HepG2 (cell line): ENCODE results near the gene RAC3. TPM values are rescaled to one million over a fixed set of nuclear protein-coding genes. Genes with fewer than 3 reads are reported as not detected.

Experiments
- ARID4A ChIP-seq: sonication (generic); formaldehyde crosslinking; IDR thresholded peaks from 2 replicates; pipeline ENCODE4 v1.5.0; 2020; ENCODE audit warnings: mild to moderate bottlenecking, missing genetic modification reagents, borderline replicate concordance
- CHCHD3 ChIP-seq: sonication (generic); formaldehyde crosslinking; IDR thresholded peaks from 2 replicates; pipeline ENCODE4 v1.8.0; 2022; ENCODE audit warnings: mild to moderate bottlenecking, missing genetic modification reagents, moderate library complexity
- HDAC1 ChIP-seq: sonication (generic); formaldehyde crosslinking; IDR thresholded peaks from 2 replicates; pipeline ENCODE4 v1.5.1; 2020; ENCODE audit warnings: mild to moderate bottlenecking, missing genetic modification reagents
- IRX3 ChIP-seq: sonication (generic); formaldehyde crosslinking; IDR thresholded peaks from 2 replicates; pipeline ENCODE4 v1.8.1; 2023; ENCODE audit warnings: mild to moderate bottlenecking, low read depth, missing genetic modification reagents, borderline replicate concordance
- KDM1A ChIP-seq: IDR thresholded peaks from 2 replicates; pipeline ENCODE4 v1.6.1; 2016; ENCODE audit warnings: missing compliant biosample characterization
- MBD4 ChIP-seq: IDR thresholded peaks from 2 replicates; pipeline ENCODE4 v1.6.1; 2012; ENCODE audit warnings: low read length, inconsistent platforms, borderline replicate concordance
- NFKBIZ ChIP-seq: IDR thresholded peaks from 2 replicates; pipeline ENCODE4 v1.6.1; 2018; ENCODE audit warnings: missing genetic modification reagents, missing compliant biosample characterization
- PRPF4 ChIP-seq: fragments of 200-400 bp; formaldehyde crosslinking; IDR thresholded peaks from 2 replicates; pipeline ENCODE4 v1.6.1; 2016; ENCODE audit warnings: low read length, low read depth; ENCODE audit not compliant: poor library complexity, severe bottlenecking
- RBFOX2 ChIP-seq: fragments of 200-400 bp; formaldehyde crosslinking; IDR thresholded peaks from 2 replicates; pipeline ENCODE4 v1.6.1; 2017; ENCODE audit warnings: low read depth, mild to moderate bottlenecking, low read length
- RFX1 ChIP-seq: fragments of 450-650 bp; IDR thresholded peaks from 2 replicates; pipeline ENCODE4 v1.6.1; 2017
- THAP9 ChIP-seq: sonication (generic); formaldehyde crosslinking; IDR thresholded peaks from 2 replicates; pipeline ENCODE4; 2020; ENCODE audit warnings: missing genetic modification reagents, mild to moderate bottlenecking, borderline replicate concordance
- ZNF430 ChIP-seq: sonication (generic); formaldehyde crosslinking; IDR thresholded peaks from 2 replicates; pipeline ENCODE4 v1.9.0; 2021; ENCODE audit warnings: mild to moderate bottlenecking, missing genetic modification reagents
- ZNF704 ChIP-seq: sonication (generic); formaldehyde crosslinking; IDR thresholded peaks from 2 replicates; pipeline ENCODE4 v1.8.1; 2023; ENCODE audit warnings: mild to moderate bottlenecking, inconsistent platforms, moderate library complexity, missing genetic modification reagents, borderline replicate concordance
- ZNF740 ChIP-seq: sonication (generic); formaldehyde crosslinking; IDR thresholded peaks from 2 replicates; pipeline ENCODE4 v1.4.0; 2020; ENCODE audit warnings: missing genetic modification reagents
- ZNF772 ChIP-seq: sonication (generic); formaldehyde crosslinking; IDR thresholded peaks from 2 replicates; pipeline ENCODE4 v1.5.0; 2020; ENCODE audit warnings: mild to moderate bottlenecking, missing genetic modification reagents
- ZNF792 ChIP-seq: IDR thresholded peaks from 2 replicates; pipeline ENCODE4 v1.6.1; 2016
- polyA plus RNA-seq, 8 experiments: library from polyadenylated mRNA; depleted of rRNA in 3 of 8; stranded (reverse) in 7 of 8; unstranded in 1 of 8; fragments of >200 nt; fragmentation: Illumina TruSeq in 4 of 8; extraction: Trizol in 4 of 8; gene quantifications; 2 replicates each; pipeline versions ENCODE4 v1.2.1 to v1.2.3, GENCODE V29; 2011 to 2016; ENCODE audit warnings: low read depth in 4 of 8, missing spikeins in 1 of 8, mixed read lengths in 1 of 8; ENCODE audit not compliant: insufficient read depth in 1 of 8
- total RNA-seq, 5 experiments: library from RNA; depleted of rRNA; stranded (reverse); fragments of >200 nt; fragmentation: Illumina TruSeq; extraction: Trizol; gene quantifications; 2 replicates each; pipeline ENCODE4 v1.2.3, GENCODE V29; 2016; ENCODE audit warnings: low read depth in 1 of 5

Gene RAC3
- total and polyA plus RNA-seq, 2 of the 13 experiments (the other 11 are each of a cell fraction or from before 2014, with no cell fraction given) = 10.5 to 21.3 TPM

GRCh38 chr17:82058855-82059249, 27.4 kb downstream of the RAC3 start (continued):
- 0 out of 2 replicates have a peak, but pooled peaks have one; percentile 17 for TF ChIP-seq THAP9 (CRISPR knock-in tag)
- no peak for TF ChIP-seq MBD4
- TF ChIP-seq RBFOX2 = peak; percentile 53
- TF ChIP-seq ZNF792 = no peak
- no peak for TF ChIP-seq CHCHD3 (CRISPR knock-in tag)
- TF ChIP-seq ZNF430 (CRISPR knock-in tag) = no peak
- no peak for TF ChIP-seq KDM1A
- no peak for TF ChIP-seq ZNF772 (CRISPR knock-in tag)
- TF ChIP-seq ZNF704 (CRISPR knock-in tag) = no peak
- TF ChIP-seq NFKBIZ = no peak
- TF ChIP-seq ARID4A (CRISPR knock-in tag) = peak; percentile 21; the same call in 1 of the 2 replicates
- TF ChIP-seq ZNF740 (CRISPR knock-in tag) = no peak
- TF ChIP-seq PRPF4 = no peak
- TF ChIP-seq HDAC1 (CRISPR knock-in tag) = no peak
- TF ChIP-seq IRX3 (CRISPR knock-in tag) = no peak
- no peak for TF ChIP-seq RFX1
